Stimulated activated CD8-positive, alpha-beta memory T cell treated with anti-CD3 and anti-CD28 coated beads, Interleukin-7, amount 100 ng/mL, for 48 hours (primary cell): ENCODE measurements around the gene SAMD4A.

Experiments
- DNase-seq, 2 donors: peaks; one replicate each; pipeline ENCODE4 v3.0.0-alpha.2; 2020; ENCODE audit warnings: low read depth in 1 of 2; ENCODE audit errors: extremely low read depth in 1 of 2

SAMD4A gene

GRCh38 chr14:54566410-54567223 is at the start of gene SAMD4A:
SAMD4A (plus strand) TSS chr14:54567128; CDS start chr14:54567917, 789 bp downstream.
- peak in 1 of 2 donors; percentile 20 for DNase-seq

GRCh38 chr14:54524410-54524809 is 42.5 kb upstream of the SAMD4A start:
- DNase-seq, result no peak

- no peak for DNase-seq
These were observed 38.0 kb upstream of the SAMD4A start for GRCh38 chr14:54528973-54529372.

- no peak for DNase-seq
These were observed 37.1 kb upstream of the SAMD4A start for GRCh38 chr14:54529811-54530210.

- DNase-seq, result no peak
These were observed 34.6 kb upstream of the SAMD4A start for GRCh38 chr14:54532111-54533012.

GRCh38 chr14:54533100-54533499 is 33.8 kb upstream of the SAMD4A start:
- no peak for DNase-seq

GRCh38 chr14:54535126-54535525 is 31.8 kb upstream of the SAMD4A start:
- DNase-seq, result no peak

GRCh38 chr14:54535646-54536045 is 31.3 kb upstream of the SAMD4A start:
- no peak for DNase-seq

- no peak for DNase-seq
These were observed 29.3 kb upstream of the SAMD4A start for GRCh38 chr14:54537651-54538050.

- no peak for DNase-seq
These were observed 28.9 kb upstream of the SAMD4A start for GRCh38 chr14:54538055-54538454.

GRCh38 chr14:54547583-54547982 is 19.3 kb upstream of the SAMD4A start:
- DNase-seq, result no peak

- DNase-seq, result no peak
These were observed 18.4 kb upstream of the SAMD4A start for GRCh38 chr14:54548491-54548890.

GRCh38 chr14:54549862-54550261 is 17.1 kb upstream of the SAMD4A start:
- no peak for DNase-seq

- DNase-seq, result no peak
These were observed 16.4 kb upstream of the SAMD4A start for GRCh38 chr14:54550514-54550913.

GRCh38 chr14:54554401-54554800 is 12.5 kb upstream of the SAMD4A start:
- DNase-seq, result no peak

- no peak for DNase-seq
These were observed 11.3 kb upstream of the SAMD4A start for GRCh38 chr14:54555651-54556050.

- DNase-seq, result no peak
These were observed 10.4 kb upstream of the SAMD4A start for GRCh38 chr14:54556535-54556934.

GRCh38 chr14:54562334-54562733 is 4.6 kb upstream of the SAMD4A start:
- DNase-seq, result no peak

- no peak for DNase-seq
These were observed 2.7 kb upstream of the SAMD4A start for GRCh38 chr14:54564071-54564867.

GRCh38 chr14:54564868-54565784 is 1.8 kb upstream of the SAMD4A start:
- peak in 1 of 2 donors; percentile 47 for DNase-seq
